GM21360 (cell line): ENCODE data around the gene CACTIN.

Source experiments
- ATAC-seq: cut with Tn5 transposase; IDR thresholded peaks from one replicate; pipeline ENCODE4 v1.9.1; 2021; ENCODE audit warnings: mild to moderate bottlenecking, moderate library complexity; ENCODE audit not compliant: unreplicated experiment

The CACTIN gene

GRCh38 chr19:3663838-3664237 lies 37.2 kb upstream of the CACTIN start:
- ATAC-seq, result no peak

GRCh38 chr19:3661284-3662238 lies 35.0 kb upstream of the CACTIN start:
- no peak for ATAC-seq

GRCh38 chr19:3660493-3661219 lies 34.1 kb upstream of the CACTIN start:
- ATAC-seq, result no peak

- no peak for ATAC-seq
These were observed 33.1 kb upstream of the CACTIN start for GRCh38 chr19:3659746-3660112.

- no peak for ATAC-seq
These were observed 32.5 kb upstream of the CACTIN start for GRCh38 chr19:3658870-3659745.

- ATAC-seq, result no peak
These were observed 31.6 kb upstream of the CACTIN start for GRCh38 chr19:3658004-3658869.

- no peak for ATAC-seq
These were observed 30.8 kb upstream of the CACTIN start for GRCh38 chr19:3657395-3657769.

GRCh38 chr19:3656747-3657394 lies 30.3 kb upstream of the CACTIN start:
- ATAC-seq, result no peak

- no peak for ATAC-seq
These were observed 29.6 kb upstream of the CACTIN start for GRCh38 chr19:3656073-3656746.

GRCh38 chr19:3655402-3656072 lies 28.9 kb upstream of the CACTIN start:
- ATAC-seq, result no peak

- ATAC-seq, result no peak
These were observed 27.4 kb upstream of the CACTIN start for GRCh38 chr19:3653865-3654513.

GRCh38 chr19:3653081-3653795 lies 26.6 kb upstream of the CACTIN start:
- ATAC-seq, result no peak

- ATAC-seq, result no peak
These were observed 25.8 kb upstream of the CACTIN start for GRCh38 chr19:3652422-3652821.

- no peak for ATAC-seq
These were observed 25.1 kb upstream of the CACTIN start for GRCh38 chr19:3651684-3652083.

GRCh38 chr19:3649888-3650287 lies 23.3 kb upstream of the CACTIN start:
- no peak for ATAC-seq

GRCh38 chr19:3648037-3648905 lies 21.7 kb upstream of the CACTIN start:
- no peak for ATAC-seq
